H9 (cell line): ENCODE data around the gene OLFM1. TPM values are rescaled to one million over a fixed set of nuclear protein-coding genes. Genes with fewer than 3 reads are reported as not detected.

ENCODE experiments used
- DNase-seq: peaks from one replicate; pipeline ENCODE4 v3.0.0-alpha.2; 2017
- H2AFZ ChIP-seq: one replicate; pipeline ENCODE4 v1.6.1; 2013; ENCODE audit warnings: mild to moderate bottlenecking, low read length, control low read depth, moderate library complexity
- H2AK5ac ChIP-seq: 2 replicates; pipeline ENCODE4 v1.6.1; 2013; ENCODE audit warnings: low read length, control low read depth, mixed read lengths; ENCODE audit not compliant: insufficient read length
- H2BK120ac ChIP-seq: one replicate; pipeline ENCODE4 v1.6.1; 2013; ENCODE audit warnings: low read depth, mild to moderate bottlenecking, low read length, control low read depth, inconsistent platforms; ENCODE audit not compliant: poor library complexity, severe bottlenecking
- H2BK12ac ChIP-seq: 2 replicates; pipeline ENCODE4 v1.6.1; 2013; ENCODE audit warnings: low read length, control low read depth, mixed read lengths, low read depth; ENCODE audit not compliant: insufficient read length
- H2BK15ac ChIP-seq: 2 replicates; pipeline ENCODE4 v1.6.1; 2013; ENCODE audit warnings: low read depth, low read length, control low read depth
- H2BK20ac ChIP-seq: one replicate; pipeline ENCODE4 v1.6.1; 2013; ENCODE audit warnings: low read depth, mild to moderate bottlenecking, low read length, control low read depth, inconsistent platforms; ENCODE audit not compliant: poor library complexity, severe bottlenecking
- H2BK5ac ChIP-seq: 2 replicates; pipeline ENCODE4 v1.6.1; 2013; ENCODE audit warnings: low read length, control low read depth, mixed read lengths; ENCODE audit not compliant: insufficient read length
- H3K14ac ChIP-seq: 2 replicates; pipeline ENCODE4 v1.6.1; 2013; ENCODE audit warnings: low read length, control low read depth; ENCODE audit not compliant: insufficient read depth
- H3K18ac ChIP-seq: 2 replicates; pipeline ENCODE4 v1.6.1; 2013; ENCODE audit warnings: low read depth, mild to moderate bottlenecking, mixed read lengths, low read length, control low read depth; ENCODE audit not compliant: insufficient read length
- H3K23ac ChIP-seq: 2 replicates; pipeline ENCODE4 v1.6.1; 2013; ENCODE audit warnings: low read length, control low read depth, mixed read lengths, low read depth; ENCODE audit not compliant: insufficient read length
- H3K23me2 ChIP-seq: 2 replicates; pipeline ENCODE4 v1.6.1; 2013; ENCODE audit warnings: low read depth, mild to moderate bottlenecking, mixed read lengths, low read length, control low read depth; ENCODE audit not compliant: insufficient read length, poor library complexity, severe bottlenecking
- H3K27ac ChIP-seq: 2 replicates; pipeline ENCODE4 v1.5.1; 2013; ENCODE audit warnings: low read length, control low read depth, mixed read lengths, low read depth; ENCODE audit not compliant: insufficient read length
- H3K27me3 ChIP-seq: 2 replicates; pipeline ENCODE4 v1.6.1; 2013; ENCODE audit warnings: low read length, control low read depth, inconsistent platforms; ENCODE audit not compliant: insufficient read depth
- H3K4ac ChIP-seq: 2 replicates; pipeline ENCODE4 v1.6.1; 2013; ENCODE audit warnings: low read depth, mild to moderate bottlenecking, control low read depth, inconsistent platforms, low read length, moderate library complexity
- H3K4me1 ChIP-seq: 2 replicates; pipeline ENCODE4 v1.6.1; 2013; ENCODE audit warnings: low read length, control low read depth, inconsistent platforms; ENCODE audit not compliant: insufficient read depth
- H3K4me2 ChIP-seq: 2 replicates; pipeline ENCODE4 v1.6.1; 2013; ENCODE audit warnings: low read length, control low read depth, mixed read lengths; ENCODE audit not compliant: insufficient read length, insufficient read depth
- H3K56ac ChIP-seq: 2 replicates; pipeline ENCODE4 v1.6.1; 2013; ENCODE audit warnings: low read depth, mild to moderate bottlenecking, mixed read lengths, low read length, control low read depth; ENCODE audit not compliant: insufficient read length
- H3K79me1 ChIP-seq: 2 replicates; pipeline ENCODE4 v1.6.1; 2013; ENCODE audit warnings: low read depth, mild to moderate bottlenecking, moderate library complexity, low read length, control low read depth, inconsistent platforms; ENCODE audit not compliant: insufficient read depth, poor library complexity, severe bottlenecking
- H3K79me2 ChIP-seq: 2 replicates; pipeline ENCODE4 v1.6.1; 2013; ENCODE audit warnings: low read length, control low read depth, inconsistent platforms; ENCODE audit not compliant: insufficient read depth
- H3K9ac ChIP-seq: 2 replicates; pipeline ENCODE4 v1.6.1; 2013; ENCODE audit warnings: low read length, control low read depth, mixed read lengths; ENCODE audit not compliant: insufficient read length; ENCODE audit errors: extremely low read depth
- H3K9me3 ChIP-seq: one replicate; pipeline ENCODE4 v1.6.1; 2013; ENCODE audit warnings: low read depth, low read length, inconsistent platforms; ENCODE audit not compliant: control insufficient read depth
- H3T11ph ChIP-seq: one replicate; pipeline ENCODE4 v1.6.1; 2013; ENCODE audit warnings: mild to moderate bottlenecking, low read length, control low read depth, inconsistent platforms
- H4K20me1 ChIP-seq: one replicate; pipeline ENCODE4 v1.6.1; 2013; ENCODE audit not compliant: control insufficient read depth, insufficient read length, insufficient read depth
- H4K5ac ChIP-seq: 2 replicates; pipeline ENCODE4 v1.6.1; 2013; ENCODE audit warnings: low read depth, mild to moderate bottlenecking, mixed read lengths, low read length, control low read depth; ENCODE audit not compliant: insufficient read length
- H4K8ac ChIP-seq: replicated peaks from 2 replicates; pipeline ENCODE4 v1.6.1; 2013; ENCODE audit warnings: low read length, control low read depth, mixed read lengths, low read depth; ENCODE audit not compliant: insufficient read length
- H4K91ac ChIP-seq: 2 replicates; pipeline ENCODE4 v1.6.1; 2013; ENCODE audit warnings: low read depth, mild to moderate bottlenecking, moderate library complexity, mixed read lengths, low read length, control low read depth; ENCODE audit not compliant: insufficient read length
- H3K27ac Mint-ChIP-seq, 3 experiments: 2 replicates in 2 of 3; 3 replicates in 1 of 3; pipeline ENCODE4 v1.8.0; 2020 to 2021; ENCODE audit warnings: mixed read lengths in 3 of 3, mild to moderate bottlenecking in 1 of 3, moderate library complexity in 1 of 3
- H3K27me3 Mint-ChIP-seq: 2 replicates; pipeline ENCODE4 v1.8.0; 2021; ENCODE audit warnings: low read depth, mild to moderate bottlenecking, moderate library complexity, mixed read lengths
- H3K36me3 Mint-ChIP-seq, 3 experiments: 2 replicates in 2 of 3; 3 replicates in 1 of 3; pipeline ENCODE4 v1.8.0; 2020 to 2021; ENCODE audit warnings: low read depth in 3 of 3, mixed read lengths in 3 of 3; ENCODE audit not compliant: insufficient read depth in 1 of 3
- H3K4me1 Mint-ChIP-seq, 2 experiments: 2 replicates each; pipeline ENCODE4 v1.8.0; 2020; ENCODE audit warnings: mixed read lengths in 2 of 2
- H3K4me3 Mint-ChIP-seq, 2 experiments: 2 replicates in 1 of 2; 3 replicates in 1 of 2; pipeline ENCODE4 v1.8.0; 2020 to 2021; ENCODE audit warnings: mild to moderate bottlenecking in 2 of 2, mixed read lengths in 2 of 2, moderate library complexity in 1 of 2
- H3K9me3 Mint-ChIP-seq, 2 experiments: 2 replicates in 1 of 2; 3 replicates in 1 of 2; pipeline ENCODE4 v1.8.0; 2020; ENCODE audit warnings: mild to moderate bottlenecking in 2 of 2, mixed read lengths in 2 of 2, moderate library complexity in 1 of 2
- CTCF ChIP-seq: fragments of 200-600 bp; sonication (generic); conservative IDR thresholded peaks from 3 replicates; pipeline ENCODE4 v1.8.0; 2021; ENCODE audit warnings: antibody characterized with exemption, mild to moderate bottlenecking
- WGBS: extraction: QIAGEN DNeasy Blood & Tissue Kit; methylation state at CpG from one replicate; pipeline ENCODE4 v1.1.7; 2013; ENCODE audit warnings: missing lambda C conversion rate, low lambda C conversion rate, mixed read lengths; ENCODE audit not compliant: insufficient read length; ENCODE audit errors: extremely low coverage; 5-methylcytosine and 5-hydroxymethylcytosine counted together
- total RNA-seq: library from RNA; stranded (reverse); gene quantifications from 2 replicates; pipeline ENCODE4 v1.2.1, GENCODE V29; 2021

OLFM1 gene
- total RNA-seq, 1 experiment from 2014 or later = 34.1 TPM

DNA sequence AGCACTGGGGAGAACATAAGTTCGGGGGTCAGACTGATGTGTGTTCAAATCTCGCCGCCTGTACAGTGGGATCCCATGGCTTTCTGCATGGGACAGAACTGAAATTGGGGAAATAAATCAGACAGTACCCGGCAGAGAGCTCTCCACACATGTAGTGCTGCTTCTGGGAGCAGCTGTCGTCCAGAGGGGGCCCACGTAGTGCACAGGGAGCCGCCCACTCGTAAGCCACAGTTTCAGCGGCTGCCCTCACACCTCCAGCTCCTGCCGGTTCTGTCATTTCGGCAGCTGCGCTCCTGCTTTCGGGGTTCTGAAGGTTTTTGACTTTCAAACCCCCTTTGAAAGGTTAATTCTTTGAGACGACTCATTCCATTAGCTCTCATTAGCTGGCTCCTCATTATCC is 83.1 kb downstream of the OLFM1 start:
- H3K9me3 Mint-ChIP-seq = peaks cover 4 to 5% of the 10 kb centered on the region in 2 experiments
- H3K4me3 Mint-ChIP-seq = no peak overlapping the region
- H3K27me3 Mint-ChIP-seq = peaks cover 21% of the 10 kb centered on the region

More for the DNA sequence above, 83.1 kb downstream of the OLFM1 start:
- H3K27me3 ChIP-seq = no peaks in the 10 kb centered on the region
- no CpG with 5 or more reads among the region's 14 CpGs for WGBS
- H3K27ac Mint-ChIP-seq = no peak overlapping the region
- H2BK20ac ChIP-seq = no peak overlapping the region
- no peak overlapping the region for H2AFZ ChIP-seq
- H2AK5ac ChIP-seq = no peak overlapping the region
- H3K4me2 ChIP-seq = no peak overlapping the region
- H2BK12ac ChIP-seq = no peak overlapping the region
- H3K27ac ChIP-seq = no peak overlapping the region
- peaks cover 7 to 11% of the 10 kb centered on the region in 2 experiments for H3K4me1 Mint-ChIP-seq
- no peaks in the 10 kb centered on the region for H3K79me1 ChIP-seq
- no peaks in the 10 kb centered on the region for H3K23me2 ChIP-seq
- no peak overlapping the region for H2BK120ac ChIP-seq
- peaks cover 0 to 1% (median 0%) of the 10 kb centered on the region in 3 experiments; a peak in 2 of 7 replicates for H3K36me3 Mint-ChIP-seq
- H3K4me1 ChIP-seq = no peaks in the 10 kb centered on the region
- no peaks in the 10 kb centered on the region for H3K9me3 ChIP-seq
- no peaks in the 10 kb centered on the region for H3K79me2 ChIP-seq
- no peak overlapping the region for H3K56ac ChIP-seq
- no peak overlapping the region for H3K9ac ChIP-seq
- no peak overlapping the region for H2BK15ac ChIP-seq
- no peak for DNase-seq
- H3K14ac ChIP-seq = no peak overlapping the region
- no peak overlapping the region for H3K18ac ChIP-seq
- no peak overlapping the region for H4K91ac ChIP-seq
- no peak overlapping the region for H3K4ac ChIP-seq
- H4K20me1 ChIP-seq = no peaks in the 10 kb centered on the region
- H3K23ac ChIP-seq = no peak overlapping the region
- H3T11ph ChIP-seq = no peak overlapping the region
- no peak overlapping the region for H4K5ac ChIP-seq
- H4K8ac ChIP-seq = no peak overlapping the region
- H2BK5ac ChIP-seq = no peak overlapping the region
- TF ChIP-seq CTCF = no peak

Other genes with a start within 250 kb of the OLFM1 start
- gene FCN2, start 206.9 kb upstream of the OLFM1 start, total RNA-seq = not detected in 2 replicates
- not detected in 2 replicates for gene FCN1, start 169.8 kb upstream of the OLFM1 start, total RNA-seq